BE2C (cell line): Measurements from ENCODE around the gene LSM12. TPM values are rescaled to one million over a fixed set of nuclear protein-coding genes. Genes with fewer than 3 reads are reported as not detected.

ENCODE experiments used
- DNase-seq: peaks from one replicate; pipeline ENCODE4 v3.0.0-alpha.2; 2020
- H3K27me3 ChIP-seq: fragments of 250-450 bp; sonication (Bioruptor Pico); 2 replicates; pipeline ENCODE4 v1.5.1; 2020; ENCODE audit warnings: mild to moderate bottlenecking
- H3K36me3 ChIP-seq: fragments of 250-450 bp; sonication (Bioruptor Pico); 2 replicates; pipeline ENCODE4 v1.5.1; 2020; ENCODE audit warnings: mild to moderate bottlenecking
- H3K4me1 ChIP-seq: fragments of 250-450 bp; sonication (Bioruptor Pico); 2 replicates; pipeline ENCODE4 v1.5.1; 2020
- H3K4me3 ChIP-seq: 2 replicates; pipeline ENCODE4 v1.5.1; 2011; ENCODE audit warnings: low read depth, low read length
- H3K9me3 ChIP-seq: fragments of 250-450 bp; sonication (Bioruptor Pico); 2 replicates; pipeline ENCODE4 v1.5.1; 2020
- polyA plus RNA-seq: library from polyadenylated mRNA; unstranded; fragments of >200 nt; gene quantifications from one replicate; pipeline ENCODE4 v1.2.1, GENCODE V29; 2012; ENCODE audit warnings: low read depth, missing spikeins; ENCODE audit not compliant: insufficient read length, insufficient read depth
- TF ChIP-seq, protein P1 (sequence below): IDR thresholded peaks from 2 replicates; pipeline ENCODE4 v1.5.1; 2012; ENCODE audit warnings: mild to moderate bottlenecking, low read depth, low read length

Gene LSM12
- 48.8 TPM for polyA plus RNA-seq

DNA sequence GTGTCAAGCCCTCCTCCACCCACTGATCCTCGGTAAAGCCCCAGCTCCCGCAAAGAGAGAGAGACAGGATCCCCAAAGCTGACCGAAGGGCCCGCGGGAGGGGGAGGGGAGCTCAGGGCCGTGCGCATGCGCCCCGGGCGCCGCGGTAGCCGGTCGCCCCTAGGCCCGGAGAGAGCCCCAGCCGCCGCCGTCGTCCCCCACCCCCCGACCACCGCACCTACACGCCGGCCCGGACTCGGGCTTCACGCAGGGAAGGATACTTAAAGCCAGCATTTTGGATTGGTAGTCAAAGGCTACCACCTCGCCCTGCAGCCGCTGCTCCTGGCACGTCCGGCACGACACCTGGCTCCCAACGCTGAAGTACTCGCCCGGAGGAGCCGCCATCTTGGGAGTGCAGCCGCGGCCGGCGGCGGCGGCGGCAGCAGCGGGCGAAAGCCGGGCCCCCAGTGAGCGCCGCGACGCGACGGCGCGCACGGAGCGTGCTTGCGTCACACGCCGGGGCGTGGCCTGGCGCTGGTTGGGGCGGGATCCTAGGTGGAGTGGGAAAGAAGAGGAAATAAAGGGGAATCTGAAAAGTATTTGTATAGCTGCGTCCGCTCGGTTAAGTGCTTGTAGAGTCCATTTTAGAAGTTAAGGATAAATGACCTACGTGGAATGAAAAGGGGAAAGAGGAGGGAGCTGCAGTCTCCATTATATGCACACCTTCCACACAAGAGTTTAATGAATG is at the start of gene LSM12:
TSS of gene LSM12 (minus strand) at position 468 of the 727 bp plus-strand sequence. CDS start at position 384, 84 bp downstream.
- peak; percentile 95 for DNase-seq
- TF ChIP-seq, protein P1, sequence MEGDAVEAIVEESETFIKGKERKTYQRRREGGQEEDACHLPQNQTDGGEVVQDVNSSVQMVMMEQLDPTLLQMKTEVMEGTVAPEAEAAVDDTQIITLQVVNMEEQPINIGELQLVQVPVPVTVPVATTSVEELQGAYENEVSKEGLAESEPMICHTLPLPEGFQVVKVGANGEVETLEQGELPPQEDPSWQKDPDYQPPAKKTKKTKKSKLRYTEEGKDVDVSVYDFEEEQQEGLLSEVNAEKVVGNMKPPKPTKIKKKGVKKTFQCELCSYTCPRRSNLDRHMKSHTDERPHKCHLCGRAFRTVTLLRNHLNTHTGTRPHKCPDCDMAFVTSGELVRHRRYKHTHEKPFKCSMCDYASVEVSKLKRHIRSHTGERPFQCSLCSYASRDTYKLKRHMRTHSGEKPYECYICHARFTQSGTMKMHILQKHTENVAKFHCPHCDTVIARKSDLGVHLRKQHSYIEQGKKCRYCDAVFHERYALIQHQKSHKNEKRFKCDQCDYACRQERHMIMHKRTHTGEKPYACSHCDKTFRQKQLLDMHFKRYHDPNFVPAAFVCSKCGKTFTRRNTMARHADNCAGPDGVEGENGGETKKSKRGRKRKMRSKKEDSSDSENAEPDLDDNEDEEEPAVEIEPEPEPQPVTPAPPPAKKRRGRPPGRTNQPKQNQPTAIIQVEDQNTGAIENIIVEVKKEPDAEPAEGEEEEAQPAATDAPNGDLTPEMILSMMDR: no peak
- Histone ChIP-seq H3K4me1 (peaks cover 3% of the 10 kb centered on the region; the same call in 1 of the 2 replicates), H3K9me3 (no peaks in the 10 kb centered on the region), H3K4me3 (peak within 1 kb of the TSS; percentile 80), H3K36me3 (peaks cover 26% of the 10 kb centered on the region), H3K27me3 (no peaks in the 10 kb centered on the region)

DNA sequence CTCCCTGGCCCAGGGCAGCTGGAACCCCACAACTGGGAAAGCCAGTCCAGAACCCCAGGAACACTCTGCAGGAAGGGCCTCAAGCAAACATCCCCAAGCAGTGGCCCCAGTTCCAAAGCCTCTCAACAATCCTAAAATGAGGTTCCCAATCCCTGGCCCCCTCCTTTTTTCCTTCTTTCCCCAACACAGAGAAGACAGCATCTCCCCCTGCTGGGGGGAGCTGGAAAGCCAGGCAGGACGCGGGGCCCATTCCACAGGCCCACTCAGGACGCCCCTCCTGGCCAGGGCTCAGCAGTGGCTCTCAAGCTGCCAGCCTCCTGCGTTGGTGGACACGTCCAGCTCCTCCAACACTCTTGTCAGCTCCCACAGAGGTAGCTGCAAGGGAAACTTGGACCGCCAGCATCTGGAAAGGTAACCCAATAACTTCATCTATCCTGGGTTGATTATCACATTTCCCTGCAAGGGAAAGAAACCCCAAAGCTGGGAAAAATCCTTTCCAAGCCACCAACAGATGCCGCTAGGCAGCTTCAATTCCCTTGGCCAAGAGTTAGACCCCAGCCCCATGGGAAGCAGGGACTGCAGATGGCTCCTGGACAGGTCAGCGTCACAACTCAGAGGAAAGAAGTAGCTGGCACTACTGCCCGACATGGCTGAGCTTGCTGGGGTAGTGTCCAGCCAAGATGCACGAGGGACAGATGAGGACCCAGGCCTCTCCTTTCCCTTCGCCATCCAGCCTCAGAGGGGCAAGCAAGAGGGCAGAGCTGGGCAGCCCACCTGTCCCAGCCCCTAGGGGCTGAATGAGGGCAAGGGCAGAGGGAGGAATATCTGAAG is 49.3 kb upstream of the LSM12 start:
- Histone ChIP-seq H3K36me3 (no peaks in the 10 kb centered on the region; the same call in none of the 2 replicates), H3K27me3 (no peaks in the 10 kb centered on the region), H3K4me3 (no peak overlapping the region), H3K9me3 (no peaks in the 10 kb centered on the region), H3K4me1 (peaks cover 10% of the 10 kb centered on the region)
- TF ChIP-seq, protein P1: peak; percentile 92
- peak; percentile 74 for DNase-seq

DNA sequence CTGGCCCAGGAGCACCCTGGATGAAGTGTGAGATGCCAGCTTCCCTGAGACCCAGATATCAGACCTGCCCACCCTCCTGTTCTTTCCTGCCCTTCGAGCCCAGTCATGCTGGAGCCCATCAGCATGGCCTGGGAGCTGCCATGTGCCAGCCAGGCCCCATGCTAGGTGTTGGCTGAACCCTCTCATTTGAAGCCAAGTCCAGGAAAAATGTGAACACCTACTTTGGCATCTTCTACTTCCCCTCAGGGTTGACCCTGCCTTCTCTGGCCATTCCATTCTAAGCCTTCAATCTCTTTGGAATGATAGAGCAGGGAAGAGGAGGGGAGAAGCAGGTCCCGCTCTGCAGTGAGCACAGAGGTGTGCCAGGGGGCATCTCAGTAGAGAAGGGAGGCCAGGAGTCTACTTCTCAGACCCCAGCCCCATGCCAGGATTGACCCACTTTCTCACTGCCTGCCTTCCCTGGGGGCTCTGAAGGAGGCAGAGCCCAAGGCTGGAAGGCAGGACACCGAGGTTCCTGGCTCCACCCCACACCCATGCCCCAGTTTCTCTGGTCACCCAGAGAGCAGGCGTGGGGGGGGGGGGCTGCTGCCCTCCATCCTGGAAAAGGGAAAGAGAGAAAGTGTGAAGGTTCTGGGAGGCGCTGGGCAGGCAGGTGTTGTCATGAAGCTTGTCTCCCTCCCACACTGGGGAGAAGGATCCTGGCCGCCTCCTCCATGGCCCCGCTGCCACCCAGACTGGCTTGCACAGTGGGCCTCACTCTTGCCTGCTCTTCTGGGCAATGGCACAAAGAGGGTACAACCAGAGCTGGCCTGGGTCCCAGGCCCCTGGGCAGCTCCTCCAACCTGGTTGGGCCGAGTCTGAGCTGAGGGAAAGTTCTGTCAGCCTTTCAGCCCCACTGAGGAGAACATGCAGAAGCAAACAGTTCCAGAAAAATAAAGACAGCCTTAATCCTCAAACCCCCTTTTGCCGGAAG is 47.7 kb upstream of the LSM12 start:
- no peaks in the 10 kb centered on the region for H3K27me3 ChIP-seq
- TF ChIP-seq, protein P1: no peak
- no peaks in the 10 kb centered on the region; the same call in none of the 2 replicates for H3K36me3 ChIP-seq
- H3K4me1 ChIP-seq: peaks cover 25% of the 10 kb centered on the region
- no peak overlapping the region for H3K4me3 ChIP-seq
- no peaks in the 10 kb centered on the region for H3K9me3 ChIP-seq
- no peak for DNase-seq

DNA sequence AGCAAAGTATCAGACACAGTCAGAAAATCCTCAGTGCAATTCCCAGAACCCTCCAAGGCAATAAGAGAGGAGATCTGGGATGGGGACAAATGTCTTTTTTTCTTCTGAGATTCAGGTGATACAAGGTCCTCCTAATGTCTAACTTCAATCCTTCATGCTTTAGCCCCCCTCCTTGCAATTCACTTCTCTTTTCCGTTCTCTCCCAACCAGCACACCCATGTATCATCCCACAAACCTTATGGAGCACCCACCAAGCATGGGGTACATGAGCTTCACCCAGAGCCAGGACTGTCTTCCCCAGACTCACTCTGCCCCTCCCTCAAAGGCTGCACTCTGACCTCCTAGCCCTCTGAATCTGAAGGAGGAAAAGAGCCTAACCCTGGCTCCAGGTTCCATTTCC is 46.9 kb upstream of the LSM12 start:
- TF ChIP-seq, protein P1: no peak
- H3K4me3 ChIP-seq: no peak overlapping the region
- no peaks in the 10 kb centered on the region for H3K27me3 ChIP-seq
- DNase-seq: no peak
- H3K4me1 ChIP-seq: peaks cover 30% of the 10 kb centered on the region
- H3K36me3 ChIP-seq: no peaks in the 10 kb centered on the region; the same call in none of the 2 replicates
- H3K9me3 ChIP-seq: no peaks in the 10 kb centered on the region

DNA sequence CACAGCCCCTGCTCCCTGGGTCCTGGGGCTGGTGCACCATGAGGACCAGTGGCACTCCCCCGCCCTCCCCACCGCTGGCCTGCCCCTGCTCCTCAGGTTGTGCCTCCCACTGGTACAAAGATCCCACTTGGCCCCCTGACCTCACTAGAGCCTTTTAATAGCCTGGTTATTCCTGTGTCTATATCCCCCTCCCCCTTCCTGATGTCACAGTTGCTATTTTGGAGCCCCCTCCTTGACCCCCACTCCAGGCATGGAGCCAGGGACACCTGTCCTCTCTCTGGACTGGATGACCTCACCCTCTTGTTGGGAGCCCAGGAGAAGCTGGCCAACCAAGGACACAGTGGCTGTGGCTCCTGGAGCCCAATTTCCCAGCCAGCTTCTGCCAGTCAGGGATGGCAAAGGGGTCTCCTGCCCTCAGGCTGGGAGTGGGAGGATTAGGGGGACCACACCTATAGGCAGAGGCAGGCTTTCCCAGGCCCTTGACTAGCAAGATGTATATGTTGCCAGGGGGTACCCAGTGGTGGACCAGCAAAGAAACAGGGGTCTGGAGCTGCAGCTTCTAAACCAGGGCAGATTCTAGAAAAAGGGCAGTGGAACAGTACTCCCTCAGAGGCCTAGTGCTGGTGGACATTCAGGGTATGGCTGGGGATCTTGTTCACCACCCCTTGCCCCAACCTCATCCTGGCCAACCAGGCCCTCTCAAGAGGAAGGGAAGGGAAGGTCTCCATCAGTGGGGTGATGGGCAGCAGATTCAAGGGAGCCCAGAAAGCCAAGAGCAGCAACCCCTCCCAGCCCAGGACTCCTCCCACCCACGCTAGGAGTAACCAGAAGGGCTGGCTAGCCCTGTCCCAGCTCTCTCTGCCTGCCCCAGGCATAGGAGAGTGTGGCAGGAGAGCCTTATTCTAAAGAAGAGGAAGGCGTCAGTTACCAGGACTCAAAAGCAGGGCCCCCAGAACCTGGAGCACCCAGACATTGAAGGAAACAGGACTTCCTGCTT is 46.1 kb upstream of the LSM12 start:
- DNase-seq: no peak
- Histone ChIP-seq H3K36me3 (no peaks in the 10 kb centered on the region; the same call in none of the 2 replicates), H3K9me3 (no peaks in the 10 kb centered on the region), H3K4me3 (no peak overlapping the region), H3K4me1 (peaks cover 38% of the 10 kb centered on the region), H3K27me3 (no peaks in the 10 kb centered on the region)
- TF ChIP-seq, protein P1: no peak
